SU-DHL-6 (cell line): ENCODE data around the gene SNRNP35.
"Not testable (repeated sequence)": the region's sequence is repeated elsewhere in the genome, so short reads cannot be mapped to it uniquely, and the experiment has no call there.

Source experiments
- H2AFZ ChIP-seq: fragments of 200-600 bp; sonication (generic); 2 replicates; pipeline ENCODE4 v1.6.1; 2014; ENCODE audit warnings: low read depth, mild to moderate bottlenecking, moderate library complexity, mixed read lengths, antibody characterized with exemption, low read length; ENCODE audit not compliant: severe bottlenecking
- H3F3A ChIP-seq: fragments of 200-600 bp; shearing (Covaris generic); 2 replicates; pipeline ENCODE4 v1.6.0; 2016; ENCODE audit warnings: antibody characterized with exemption, mild to moderate bottlenecking; ENCODE audit not compliant: insufficient read depth
- H3K27ac ChIP-seq: fragments of 200-600 bp; sonication (generic); 2 replicates; pipeline ENCODE4 v1.5.1; 2016; ENCODE audit warnings: low read depth, mild to moderate bottlenecking, low read length, moderate library complexity, mixed read lengths
- H3K27me3 ChIP-seq: fragments of 200-600 bp; sonication (generic), shearing (Covaris generic); 2 replicates; pipeline ENCODE4 v1.6.0; 2014; ENCODE audit warnings: mild to moderate bottlenecking, low read length
- H3K36me3 ChIP-seq: fragments of 200-600 bp; sonication (generic); 2 replicates; pipeline ENCODE4 v1.6.1; 2014; ENCODE audit warnings: mild to moderate bottlenecking, low read length, mixed read lengths
- H3K4me2 ChIP-seq: fragments of 300-600, 200-600 bp; shearing (Covaris generic), sonication (generic); 2 replicates; pipeline ENCODE4 v1.6.0; 2014; ENCODE audit warnings: low read length, low read depth, mild to moderate bottlenecking; ENCODE audit not compliant: poor library complexity, severe bottlenecking
- H3K4me3 ChIP-seq: fragments of 200-600 bp; sonication (generic); 2 replicates; pipeline ENCODE4 v1.5.1; 2014; ENCODE audit warnings: antibody characterized with exemption, low read length, mild to moderate bottlenecking, mixed read lengths; ENCODE audit not compliant: insufficient read depth, poor library complexity, severe bottlenecking
- H3K79me2 ChIP-seq: fragments of 200-600 bp; sonication (generic); 2 replicates; pipeline ENCODE4 v1.6.1; 2014; ENCODE audit warnings: mild to moderate bottlenecking, low read length, moderate library complexity; ENCODE audit not compliant: insufficient read depth
- H3K9ac ChIP-seq: fragments of 200-600 bp; sonication (generic); 2 replicates; pipeline ENCODE4 v1.7.0; 2014; ENCODE audit warnings: mild to moderate bottlenecking, low read length
- H3K9me2 ChIP-seq: fragments of 200-600 bp; sonication (generic); replicated peaks from 2 replicates; pipeline ENCODE4 v1.6.1; 2014; ENCODE audit warnings: low read length; ENCODE audit not compliant: insufficient read depth
- H3K9me3 ChIP-seq: fragments of 200-600 bp; sonication (generic); 2 replicates; pipeline ENCODE4 v1.6.1; 2014; ENCODE audit warnings: low read length, mixed read lengths; ENCODE audit not compliant: insufficient read depth
- H4K20me1 ChIP-seq: fragments of 200-600 bp; sonication (generic); 2 replicates; pipeline ENCODE4 v1.6.1; 2014; ENCODE audit warnings: low read depth, mild to moderate bottlenecking, antibody characterized with exemption, low read length, moderate library complexity, mixed read lengths
- EZH2phosphoT487 ChIP-seq: fragments of 200-600 bp; sonication (generic), shearing (Covaris generic); conservative IDR thresholded peaks from 2 replicates; pipeline ENCODE4 v1.6.1; 2018; ENCODE audit warnings: mild to moderate bottlenecking, antibody characterized with exemption, low read length, moderate library complexity, mixed read lengths
- TF ChIP-seq, protein P1 (sequence below): fragments of 200-600 bp; sonication (generic); IDR thresholded peaks from one replicate; pipeline ENCODE4 v1.5.1; 2017; ENCODE audit warnings: antibody characterized with exemption, mild to moderate bottlenecking, low read length, moderate library complexity; ENCODE audit not compliant: insufficient read depth, poor library complexity, severe bottlenecking

The SNRNP35 gene

DNA sequence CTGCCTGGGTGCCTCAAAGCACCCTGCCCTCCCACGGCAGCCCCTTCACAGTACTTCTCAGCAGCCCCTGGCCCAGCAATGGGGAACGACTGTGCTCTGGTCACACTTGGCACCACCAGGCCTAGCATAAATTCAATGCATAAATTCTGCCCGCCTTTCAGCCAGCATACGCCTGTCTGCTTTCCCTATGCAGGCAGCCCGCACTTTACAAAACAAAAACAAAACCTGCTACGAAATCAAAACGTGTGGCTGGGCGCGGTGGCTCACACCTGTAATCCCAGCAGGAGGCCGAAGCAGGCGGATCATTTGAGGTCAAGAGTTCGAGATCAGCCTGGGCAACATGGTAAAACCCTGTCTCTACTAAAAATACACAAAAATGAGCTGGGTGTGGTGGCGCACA is 33.5 kb downstream of the SNRNP35 start:
- H3F3A ChIP-seq: no peaks in the 10 kb centered on the region
- TF ChIP-seq EZH2phosphoT487: no peak
- TF ChIP-seq, protein P1, sequence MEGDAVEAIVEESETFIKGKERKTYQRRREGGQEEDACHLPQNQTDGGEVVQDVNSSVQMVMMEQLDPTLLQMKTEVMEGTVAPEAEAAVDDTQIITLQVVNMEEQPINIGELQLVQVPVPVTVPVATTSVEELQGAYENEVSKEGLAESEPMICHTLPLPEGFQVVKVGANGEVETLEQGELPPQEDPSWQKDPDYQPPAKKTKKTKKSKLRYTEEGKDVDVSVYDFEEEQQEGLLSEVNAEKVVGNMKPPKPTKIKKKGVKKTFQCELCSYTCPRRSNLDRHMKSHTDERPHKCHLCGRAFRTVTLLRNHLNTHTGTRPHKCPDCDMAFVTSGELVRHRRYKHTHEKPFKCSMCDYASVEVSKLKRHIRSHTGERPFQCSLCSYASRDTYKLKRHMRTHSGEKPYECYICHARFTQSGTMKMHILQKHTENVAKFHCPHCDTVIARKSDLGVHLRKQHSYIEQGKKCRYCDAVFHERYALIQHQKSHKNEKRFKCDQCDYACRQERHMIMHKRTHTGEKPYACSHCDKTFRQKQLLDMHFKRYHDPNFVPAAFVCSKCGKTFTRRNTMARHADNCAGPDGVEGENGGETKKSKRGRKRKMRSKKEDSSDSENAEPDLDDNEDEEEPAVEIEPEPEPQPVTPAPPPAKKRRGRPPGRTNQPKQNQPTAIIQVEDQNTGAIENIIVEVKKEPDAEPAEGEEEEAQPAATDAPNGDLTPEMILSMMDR: no peak
- no peaks in the 10 kb centered on the region for H3K79me2 ChIP-seq
- H3K36me3 ChIP-seq: no peaks in the 10 kb centered on the region
- no peaks in the 10 kb centered on the region for H3K9me2 ChIP-seq
- no peak overlapping the region for H3K4me3 ChIP-seq
- no peak overlapping the region for H3K9ac ChIP-seq
- H3K9me3 ChIP-seq: no peaks in the 10 kb centered on the region
- no peak overlapping the region for H3K27ac ChIP-seq
- no peaks in the 10 kb centered on the region for H4K20me1 ChIP-seq
- H3K4me2 ChIP-seq: no peak overlapping the region
- H2AFZ ChIP-seq: no peak overlapping the region
- H3K27me3 ChIP-seq: no peaks in the 10 kb centered on the region

DNA sequence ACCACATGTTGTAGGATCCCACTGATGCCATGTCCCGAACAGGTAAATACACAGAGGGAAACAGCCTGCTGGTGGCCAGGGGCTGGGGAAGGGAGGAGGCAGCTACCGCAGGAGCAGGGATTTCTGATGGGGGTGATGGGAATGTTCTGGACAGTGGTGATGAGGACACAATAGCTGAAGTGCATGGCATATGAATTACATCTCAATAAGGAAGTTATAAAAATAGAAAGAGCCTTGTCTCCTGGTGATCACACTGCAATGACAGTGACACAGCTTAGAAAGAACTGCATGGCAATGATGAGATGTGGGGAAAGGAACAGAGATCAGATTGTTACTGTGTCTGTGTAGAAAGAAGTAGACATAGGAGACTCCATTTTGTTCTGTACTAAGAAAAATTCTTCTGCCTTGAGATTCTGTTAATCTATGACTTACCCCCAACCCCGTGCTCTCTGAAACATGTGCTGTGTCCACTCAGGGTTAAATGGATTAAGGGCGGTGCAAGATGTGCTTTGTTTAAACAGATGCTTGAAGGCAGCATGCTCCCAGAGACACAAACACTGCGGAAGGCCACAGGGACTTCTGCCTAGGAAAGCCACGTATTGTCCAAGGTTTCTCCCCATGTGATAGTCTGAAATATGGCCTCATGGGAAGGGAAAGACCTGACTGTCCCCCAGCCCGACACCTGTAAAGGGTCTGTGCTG is 34.5 kb downstream of the SNRNP35 start:
- not testable (repeated sequence) for H3K27me3 ChIP-seq, H3K36me3 ChIP-seq, H3K9me3 ChIP-seq, H2AFZ ChIP-seq, H3K79me2 ChIP-seq, H3K9me2 ChIP-seq, H3F3A ChIP-seq, H3K4me3 ChIP-seq, H3K4me2 ChIP-seq, H3K9ac ChIP-seq, H4K20me1 ChIP-seq, H3K27ac ChIP-seq

DNA sequence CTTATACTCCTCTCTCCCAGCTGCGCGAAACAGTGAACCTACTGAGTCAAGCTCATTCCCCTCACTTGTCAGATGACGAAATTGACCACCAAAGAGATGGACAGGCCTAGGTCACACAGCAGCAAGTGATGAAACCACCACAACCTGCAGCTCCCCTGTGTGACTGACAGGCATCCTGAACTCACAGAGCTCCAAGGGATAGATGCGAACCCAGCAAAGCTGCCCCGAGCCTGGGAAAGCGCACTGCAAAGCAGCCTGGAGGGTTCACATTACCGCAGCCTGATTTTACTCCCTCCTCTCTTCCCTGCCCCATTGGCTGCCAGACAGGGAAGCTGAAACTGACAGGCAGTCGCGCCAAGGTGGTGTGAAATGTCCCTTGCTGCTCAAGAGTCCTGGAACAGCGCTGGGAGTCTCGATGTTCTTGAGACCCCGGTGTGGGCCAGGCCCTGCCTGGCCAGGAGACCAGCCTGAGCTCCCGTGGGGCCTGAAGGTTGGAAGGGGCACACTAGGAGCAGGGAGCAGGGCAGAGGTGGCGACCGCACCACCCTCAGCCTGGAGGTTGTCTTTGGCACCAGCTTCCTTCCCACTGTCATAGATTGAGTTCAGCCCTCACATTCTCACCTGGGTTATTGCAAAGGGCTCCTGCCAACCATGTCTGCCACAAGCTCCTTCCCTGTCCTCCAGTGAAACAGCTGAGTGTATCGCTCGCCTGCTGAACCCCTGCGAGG is 36.3 kb downstream of the SNRNP35 start:
- no peaks in the 10 kb centered on the region for H3K79me2 ChIP-seq
- H3F3A ChIP-seq: no peaks in the 10 kb centered on the region
- no peak for TF ChIP-seq EZH2phosphoT487
- H3K9me3 ChIP-seq: no peaks in the 10 kb centered on the region
- H3K4me2 ChIP-seq: no peak overlapping the region
- no peak overlapping the region for H3K4me3 ChIP-seq
- no peak overlapping the region for H3K9ac ChIP-seq
- no peak overlapping the region for H2AFZ ChIP-seq
- no peaks in the 10 kb centered on the region for H3K36me3 ChIP-seq
- H3K9me2 ChIP-seq: no peaks in the 10 kb centered on the region
- no peaks in the 10 kb centered on the region for H3K27me3 ChIP-seq
- H3K27ac ChIP-seq: no peak overlapping the region
- H4K20me1 ChIP-seq: no peaks in the 10 kb centered on the region

DNA sequence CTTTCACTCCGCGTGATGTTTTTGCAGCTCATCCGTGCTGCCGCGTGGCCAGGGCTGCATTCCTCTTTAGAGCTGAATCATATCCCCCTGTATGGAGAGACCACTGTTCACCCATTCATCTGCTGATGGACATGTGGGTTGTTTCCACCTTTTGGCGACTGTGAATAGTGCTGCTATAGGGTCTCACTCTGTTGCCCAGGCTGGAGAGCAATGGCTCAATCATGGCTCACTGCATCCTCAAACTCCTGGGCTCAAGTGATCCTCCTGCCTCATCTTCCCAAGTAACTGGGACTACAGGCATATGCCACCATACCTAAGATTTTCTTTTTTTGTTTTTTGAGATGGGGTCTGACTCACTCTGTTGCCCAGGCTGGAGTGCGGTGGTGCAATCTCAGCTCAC is 39.1 kb downstream of the SNRNP35 start:
- H3K27ac ChIP-seq: no peak overlapping the region
- no peaks in the 10 kb centered on the region for H3K9me3 ChIP-seq
- no peak overlapping the region for H3K9ac ChIP-seq
- no peak for TF ChIP-seq EZH2phosphoT487
- TF ChIP-seq, protein P1: no peak
- H3K27me3 ChIP-seq: no peaks in the 10 kb centered on the region
- H4K20me1 ChIP-seq: no peaks in the 10 kb centered on the region
- H2AFZ ChIP-seq: no peak overlapping the region
- H3K4me3 ChIP-seq: no peak overlapping the region
- no peaks in the 10 kb centered on the region for H3F3A ChIP-seq
- H3K9me2 ChIP-seq: no peaks in the 10 kb centered on the region
- no peaks in the 10 kb centered on the region for H3K36me3 ChIP-seq
- H3K79me2 ChIP-seq: no peaks in the 10 kb centered on the region
- no peak overlapping the region for H3K4me2 ChIP-seq
